HUDEP-2 (cell line): ENCODE measurements around the gene FNDC11.
A peak's percentile ranks its signal among the peaks of the same experiment; 100 is the strongest.

Experiments used
- DNase-seq, 76 experiments: peaks; one replicate each; lab custom pipeline; 2025; ENCODE audit not compliant: unreplicated experiment in 76 of 76; lab: John Stamatoyannopoulos, UW

Gene FNDC11

DNA sequence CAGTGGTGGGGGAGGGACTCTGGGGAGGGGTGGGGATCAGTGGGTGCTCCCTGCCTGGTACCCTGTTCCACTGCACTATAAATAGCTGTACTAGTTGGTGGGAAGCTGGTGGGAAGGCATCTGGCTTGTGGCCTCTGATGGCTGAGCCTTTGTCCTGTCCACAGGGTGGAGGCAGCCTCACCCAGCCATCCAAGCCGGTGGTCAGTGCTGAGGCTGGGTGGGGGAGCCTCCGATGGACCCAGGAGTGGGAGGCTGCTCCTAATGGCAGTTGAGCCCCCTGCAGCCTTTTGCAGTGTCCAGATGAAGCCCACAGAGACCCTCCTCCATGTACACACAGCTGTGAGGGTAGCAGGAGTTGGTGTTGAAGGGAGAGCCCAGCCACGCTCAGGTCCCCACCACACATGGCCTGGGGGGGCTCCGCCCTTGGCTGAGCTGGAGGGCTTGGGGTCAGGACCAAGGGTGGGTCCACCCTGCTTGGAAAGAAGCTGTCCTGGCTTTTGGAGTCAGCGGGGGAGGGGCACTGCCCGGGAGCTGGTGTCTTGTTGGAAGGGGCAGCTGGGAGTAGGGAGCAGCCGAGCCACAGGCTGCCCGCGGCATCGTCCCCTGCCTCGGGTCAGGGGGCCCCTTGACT lies 30.9 kb upstream of the FNDC11 start:
- no peak for DNase-seq

DNA sequence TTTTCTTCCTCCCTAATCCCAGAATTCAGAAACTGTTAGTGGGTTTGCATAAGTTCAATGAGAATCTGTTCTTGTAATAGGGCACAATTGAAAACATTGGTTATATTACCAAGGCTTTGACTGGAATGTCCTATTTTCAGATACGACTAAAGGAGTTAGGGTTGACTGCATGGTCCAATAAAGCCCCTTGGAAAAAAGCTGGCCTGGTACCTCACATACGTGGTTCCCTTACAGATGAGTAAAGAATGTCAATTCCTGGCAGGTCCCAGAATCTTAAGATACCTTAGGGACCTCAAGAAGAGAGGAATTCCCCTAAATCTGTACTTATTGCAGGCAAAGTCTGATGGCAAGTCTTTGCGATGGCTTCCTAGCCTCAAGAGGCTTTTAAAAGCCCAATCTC lies 28.8 kb upstream of the FNDC11 start:
- no peak for DNase-seq

DNA sequence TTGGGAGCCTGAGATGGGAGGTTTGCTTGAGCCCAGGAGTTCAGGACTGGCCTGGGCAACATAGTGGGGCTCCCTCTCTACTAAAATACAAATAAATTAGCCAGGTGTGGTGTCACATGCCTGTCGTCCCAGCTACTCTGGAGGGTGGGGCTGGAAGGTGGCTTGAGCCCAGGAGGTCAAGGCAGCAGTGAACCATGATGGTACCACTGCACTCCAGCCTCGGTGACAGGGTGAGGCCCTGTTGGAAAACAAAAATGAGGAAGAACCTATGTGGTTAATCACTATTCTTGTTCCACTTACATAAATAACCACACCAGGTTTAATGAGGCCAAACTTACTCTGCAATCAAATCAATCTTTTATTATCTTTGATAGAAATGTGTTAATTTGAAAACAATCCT lies 28.0 kb upstream of the FNDC11 start:
- no peak for DNase-seq

DNA sequence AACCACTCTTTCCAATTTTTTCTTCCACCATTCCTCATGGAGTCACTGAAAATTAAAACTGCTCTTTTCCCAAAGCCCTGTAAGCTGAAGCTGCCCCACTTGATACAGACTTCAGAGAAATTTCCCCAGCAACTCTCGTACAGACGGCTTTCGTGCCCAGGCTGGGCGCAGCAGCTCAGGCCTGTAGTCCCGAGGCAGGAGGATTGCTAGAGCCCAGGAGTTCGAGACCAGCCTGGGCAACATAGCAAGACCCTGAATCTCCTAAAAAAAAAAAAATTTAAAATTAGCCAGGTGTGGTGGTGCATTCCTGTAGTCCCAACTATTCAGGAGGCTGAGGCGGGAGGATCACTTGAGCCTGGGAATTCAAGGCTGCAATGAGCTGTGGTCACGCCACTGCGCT lies 26.8 kb upstream of the FNDC11 start:
- DNase-seq: no peak

DNA sequence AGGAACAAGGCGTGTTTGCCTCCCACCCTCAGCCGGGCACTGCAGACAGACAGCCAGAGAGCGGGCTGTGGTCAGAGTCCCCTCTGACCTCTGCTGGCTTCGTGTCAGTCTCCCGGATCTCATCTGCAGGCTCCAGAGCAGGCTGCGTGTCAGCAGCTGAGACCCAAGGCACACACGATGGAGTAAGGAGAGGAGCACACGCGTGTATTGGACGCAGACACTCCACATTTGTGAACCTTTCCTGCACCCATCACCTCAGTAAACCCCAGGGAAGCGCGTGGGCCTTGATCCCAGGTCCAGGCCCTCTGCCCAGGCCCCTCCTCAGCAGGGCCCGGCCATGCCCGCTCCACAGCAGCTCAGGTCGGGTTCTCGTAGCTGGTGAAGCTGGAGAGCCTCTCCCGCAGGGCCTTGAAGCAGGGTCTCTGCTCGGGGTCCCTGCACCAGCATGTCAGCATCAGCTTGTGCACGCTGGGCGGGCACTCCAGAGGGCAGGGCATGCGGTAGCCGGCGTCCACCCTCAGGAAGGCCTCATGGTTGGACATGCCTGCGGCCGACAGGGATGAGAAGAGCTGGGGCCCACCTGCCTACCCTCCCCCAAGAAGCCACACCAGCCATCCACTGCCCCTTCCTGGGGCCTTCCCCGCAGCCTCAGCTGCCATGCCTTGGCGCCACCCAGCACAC lies 24.6 kb upstream of the FNDC11 start:
- DNase-seq: no peak

DNA sequence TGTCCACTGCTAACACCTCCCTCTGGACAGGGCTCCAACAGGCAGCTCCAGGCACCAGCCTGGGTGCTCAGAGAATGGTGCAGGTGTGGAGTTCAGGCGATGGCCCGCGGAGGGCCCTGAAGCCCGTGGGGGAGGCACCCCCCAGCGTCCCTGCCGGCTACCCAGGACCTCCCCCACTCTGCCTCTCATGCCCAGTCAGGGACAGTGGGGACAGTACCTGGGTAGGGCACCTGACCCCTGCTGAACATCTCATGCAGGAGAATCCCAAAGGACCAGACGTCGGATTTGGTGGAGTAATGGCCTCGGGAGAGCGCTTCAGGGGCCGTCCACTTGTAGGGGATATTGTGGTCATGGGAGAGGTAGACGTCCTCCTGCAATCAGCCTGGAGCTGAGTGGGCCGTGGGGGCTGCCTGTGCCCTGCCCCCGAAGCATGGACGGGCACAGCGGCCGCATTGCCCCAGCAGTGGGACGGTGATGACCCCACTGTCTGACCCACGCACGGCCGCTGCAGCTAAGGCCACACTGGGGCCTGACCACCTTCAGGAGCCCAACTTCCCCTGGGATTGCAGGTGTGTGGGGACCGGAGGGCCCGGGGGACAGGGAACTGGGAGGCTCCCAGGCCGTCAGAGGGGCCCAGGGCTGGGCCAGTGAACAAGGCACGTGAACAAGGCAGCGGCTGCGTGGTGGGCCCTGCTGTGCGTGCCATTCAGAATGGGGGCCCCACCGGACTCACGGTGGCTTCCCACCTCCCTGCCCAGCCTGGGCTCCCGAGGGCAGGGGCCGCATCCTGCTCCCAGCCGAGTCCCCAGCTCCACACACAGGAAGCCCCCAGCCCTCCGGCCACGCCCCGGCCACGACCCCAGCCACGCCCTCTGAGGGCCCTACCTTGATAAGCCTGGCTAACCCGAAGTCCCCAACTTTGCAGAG lies 23.8 kb upstream of the FNDC11 start:
- no peak for DNase-seq

DNA sequence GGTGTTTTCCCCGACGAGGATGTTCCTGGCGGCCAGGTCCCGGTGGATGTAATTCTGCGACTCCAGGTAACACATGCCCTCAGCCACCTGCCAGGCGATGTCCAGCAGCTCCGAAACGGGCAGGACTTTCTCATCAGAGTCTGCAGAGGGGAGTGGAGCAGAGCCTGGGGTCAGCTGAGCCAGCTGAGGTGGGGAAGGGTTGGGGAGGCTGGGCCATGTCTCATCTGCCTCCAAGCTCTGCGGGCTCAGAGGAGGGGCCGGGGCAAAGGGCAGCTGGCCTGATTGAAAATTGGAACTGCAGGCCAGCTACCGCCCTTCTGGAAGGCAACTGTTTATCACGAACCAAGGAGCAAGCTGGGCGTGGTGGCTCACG lies 23.2 kb upstream of the FNDC11 start:
- no peak for DNase-seq

DNA sequence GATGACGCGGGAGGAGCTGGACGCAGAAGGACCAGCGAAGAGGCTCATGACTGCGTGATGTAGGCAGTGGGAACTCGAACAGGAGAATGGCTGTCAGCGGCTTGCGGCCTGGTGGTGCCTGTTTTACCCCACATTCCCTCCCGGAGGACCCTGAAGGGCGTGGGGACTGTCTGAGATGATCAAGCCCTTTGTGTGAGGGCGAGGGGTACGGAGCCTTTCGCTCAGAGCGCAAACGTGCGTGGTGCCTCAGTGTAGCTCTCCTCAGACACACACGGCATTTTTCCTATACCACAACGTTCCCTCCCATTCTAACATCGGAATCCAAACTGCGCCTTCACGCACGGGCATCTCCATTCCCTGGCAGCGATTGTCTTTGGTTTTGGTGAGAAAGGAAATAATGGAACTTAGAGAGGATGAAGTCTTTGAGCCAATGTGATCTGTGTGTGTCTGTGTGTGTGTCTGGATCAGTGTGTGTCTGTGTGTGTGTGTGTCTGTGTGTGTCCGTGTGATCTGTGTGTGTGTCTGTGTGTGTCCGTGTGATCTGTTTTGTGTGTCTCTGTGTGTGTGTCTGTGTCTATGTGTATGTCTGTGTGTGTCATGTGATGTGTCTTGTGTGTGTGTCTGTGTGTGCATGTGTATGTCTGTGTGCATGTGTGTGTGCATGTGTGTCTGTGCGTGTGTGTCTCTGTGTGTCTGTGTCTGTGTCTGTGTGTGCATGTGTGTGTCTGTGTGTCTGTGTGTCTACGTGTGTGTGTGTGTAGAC lies 22.1 kb upstream of the FNDC11 start:
- no peak for DNase-seq

DNA sequence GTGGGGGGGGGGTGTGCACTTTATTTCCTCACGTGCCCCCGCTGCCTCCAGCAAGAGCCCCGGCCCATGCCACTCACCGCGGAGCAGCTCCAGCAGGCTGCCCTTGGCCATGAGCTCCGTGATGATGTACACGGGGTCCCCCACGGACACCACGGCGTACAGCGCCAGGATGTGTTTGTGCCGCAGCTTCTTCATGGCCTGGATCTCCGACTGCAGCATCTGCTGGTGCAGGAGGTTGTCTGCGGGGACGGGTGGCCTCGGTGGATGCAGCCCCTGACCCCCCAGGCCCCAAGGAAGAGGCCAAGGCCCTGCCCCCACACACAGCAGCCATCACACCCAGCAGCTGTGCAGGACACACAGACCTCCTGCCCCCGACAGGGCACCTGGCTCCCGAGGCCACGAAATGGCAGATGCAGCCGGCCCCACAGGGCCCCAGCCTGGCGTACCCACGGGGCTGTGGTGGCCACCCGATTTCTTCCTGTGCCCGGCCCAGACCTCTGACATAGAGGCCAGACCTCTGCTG lies 21.4 kb upstream of the FNDC11 start:
- DNase-seq: no peak

DNA sequence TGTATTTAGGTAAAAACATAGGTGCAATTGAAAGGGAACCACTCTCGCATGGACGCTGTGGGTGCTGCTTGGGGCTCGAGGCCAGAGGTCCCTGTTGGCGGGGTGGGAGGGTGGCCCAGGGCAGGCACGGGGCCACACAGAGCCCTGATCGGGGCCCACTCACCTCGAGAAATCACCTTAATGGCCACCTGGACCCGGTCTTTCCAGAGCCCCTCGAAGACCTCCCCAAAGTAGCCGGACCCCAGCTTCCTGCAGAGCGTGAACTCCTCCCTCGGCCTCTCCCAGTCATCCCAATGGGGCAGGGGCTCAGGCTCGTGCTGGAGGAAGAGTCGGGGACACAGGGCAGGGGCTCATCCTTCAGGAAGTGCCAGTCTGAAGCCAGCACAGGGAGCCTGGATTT lies 20.6 kb upstream of the FNDC11 start:
- no peak for DNase-seq

DNA sequence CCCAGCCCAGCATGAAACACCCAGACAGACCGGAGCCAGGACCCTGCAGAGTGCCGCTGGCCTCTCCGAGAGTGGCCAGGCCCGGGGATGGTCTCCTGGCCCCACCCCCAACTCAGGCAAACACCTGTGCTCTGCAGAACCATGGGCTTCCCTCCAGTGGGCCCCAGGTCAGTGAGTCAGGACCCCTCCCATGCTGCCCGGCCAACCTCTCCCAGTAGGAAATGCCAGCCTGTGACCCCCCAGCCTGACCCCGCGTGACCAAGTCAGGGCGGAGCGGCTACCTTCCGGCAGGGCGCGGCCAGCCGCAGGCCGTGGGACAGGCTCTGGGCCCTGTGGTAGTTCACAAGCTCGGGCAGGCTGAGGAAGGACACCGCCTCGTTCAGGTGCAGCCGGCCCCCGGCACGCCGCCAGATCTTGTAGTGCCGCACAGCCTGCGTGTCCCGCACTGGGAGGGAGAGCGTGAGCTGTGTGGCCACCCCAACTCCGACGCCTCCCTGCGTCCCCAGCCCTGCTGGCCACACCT lies 20.0 kb upstream of the FNDC11 start:
- DNase-seq: no peak

DNA sequence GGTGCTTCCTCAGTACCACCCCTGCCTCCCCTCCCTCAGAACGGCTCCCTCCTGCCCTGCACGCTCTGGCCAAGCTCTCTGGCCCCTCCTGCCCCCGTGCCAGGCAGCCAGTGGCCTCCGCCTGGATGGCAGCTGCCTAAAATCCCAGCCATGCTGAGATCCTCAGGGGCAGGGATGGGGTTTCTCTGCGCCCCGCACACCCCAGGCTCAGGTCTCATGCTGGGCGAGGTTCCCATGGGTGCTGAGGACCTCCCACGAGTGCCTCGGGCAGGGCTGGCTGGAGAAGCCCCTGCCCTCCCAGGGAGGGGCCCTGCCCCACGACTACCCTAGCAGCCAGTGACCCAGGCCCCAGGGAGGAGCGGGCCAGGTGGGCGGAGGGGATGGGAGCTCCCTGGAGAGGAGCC lies 19.5 kb upstream of the FNDC11 start:
- DNase-seq: no peak

DNA sequence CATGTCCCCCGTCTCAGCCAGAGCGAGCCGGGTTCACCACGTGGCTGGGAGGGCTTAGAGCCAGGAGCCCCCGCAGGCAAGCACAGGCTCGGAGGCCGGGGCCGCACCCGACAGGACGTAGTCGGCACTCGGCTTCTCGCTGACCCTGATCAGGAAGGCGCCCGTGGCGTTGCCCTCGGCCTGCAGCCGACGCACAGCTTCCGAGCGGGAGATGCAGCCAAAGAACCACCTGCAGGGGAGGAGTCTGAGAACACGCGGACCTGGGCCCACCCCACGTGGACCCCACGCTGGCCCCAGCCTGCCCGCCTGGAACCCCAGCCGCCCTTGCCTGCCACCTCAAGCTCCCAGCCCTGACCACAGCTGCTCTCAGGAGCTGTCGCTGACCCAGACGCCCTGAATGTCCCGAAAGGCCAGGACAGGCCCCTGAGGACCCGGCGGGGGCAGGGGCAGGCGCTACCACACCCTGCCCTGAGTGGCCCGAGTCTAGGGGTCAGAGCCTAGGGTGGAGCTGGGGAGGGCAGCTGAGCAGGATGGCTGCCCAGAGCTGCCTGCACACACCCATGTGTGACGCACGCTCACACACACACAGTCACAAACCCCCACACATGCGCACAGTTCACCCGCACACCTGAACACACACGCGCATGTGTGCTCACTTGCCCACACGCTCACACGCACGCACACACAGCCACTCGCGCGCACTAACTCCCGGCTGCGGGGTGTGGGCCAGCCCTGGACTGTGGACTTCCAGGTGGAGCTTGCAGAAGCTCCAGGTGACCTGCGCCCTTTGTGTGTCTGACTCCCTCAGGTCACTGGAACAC lies 18.9 kb upstream of the FNDC11 start:
- DNase-seq: no peak

DNA sequence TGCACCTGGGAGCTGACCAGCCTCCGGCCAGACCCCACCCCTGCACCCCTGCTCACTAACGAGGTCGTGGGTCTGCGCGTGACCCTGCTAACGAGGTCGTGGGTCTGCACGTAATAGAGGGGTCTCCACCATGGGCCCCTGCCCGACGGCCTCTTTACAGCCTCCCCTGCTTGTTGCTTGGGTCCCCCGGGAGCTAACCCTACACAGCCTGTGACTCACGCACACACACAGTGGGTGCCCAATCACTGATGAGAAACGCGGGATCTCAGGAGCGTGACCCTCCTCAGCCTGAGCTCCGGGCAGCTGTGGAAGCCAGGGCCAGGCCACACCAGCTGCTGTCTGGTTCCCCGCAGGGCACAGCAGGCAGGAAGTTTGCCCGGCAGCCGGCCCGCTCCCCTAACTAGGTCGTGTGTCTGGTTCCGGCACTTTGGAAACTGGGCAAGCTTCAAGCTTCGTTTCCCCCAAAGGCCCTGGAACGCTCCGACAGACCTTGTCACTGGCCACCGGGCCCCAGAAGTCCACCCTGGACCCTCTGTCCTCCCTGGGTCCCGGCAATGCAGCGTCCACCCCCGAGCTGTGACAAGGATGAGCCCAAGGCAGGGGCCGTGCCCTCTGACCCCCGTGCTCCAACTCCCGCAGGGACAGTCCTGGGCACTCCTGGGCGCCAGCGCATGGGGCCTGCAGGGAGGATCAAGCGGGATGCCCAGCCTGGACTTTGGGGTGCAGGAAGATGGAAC lies 17.6 kb upstream of the FNDC11 start:
- DNase-seq: no peak

DNA sequence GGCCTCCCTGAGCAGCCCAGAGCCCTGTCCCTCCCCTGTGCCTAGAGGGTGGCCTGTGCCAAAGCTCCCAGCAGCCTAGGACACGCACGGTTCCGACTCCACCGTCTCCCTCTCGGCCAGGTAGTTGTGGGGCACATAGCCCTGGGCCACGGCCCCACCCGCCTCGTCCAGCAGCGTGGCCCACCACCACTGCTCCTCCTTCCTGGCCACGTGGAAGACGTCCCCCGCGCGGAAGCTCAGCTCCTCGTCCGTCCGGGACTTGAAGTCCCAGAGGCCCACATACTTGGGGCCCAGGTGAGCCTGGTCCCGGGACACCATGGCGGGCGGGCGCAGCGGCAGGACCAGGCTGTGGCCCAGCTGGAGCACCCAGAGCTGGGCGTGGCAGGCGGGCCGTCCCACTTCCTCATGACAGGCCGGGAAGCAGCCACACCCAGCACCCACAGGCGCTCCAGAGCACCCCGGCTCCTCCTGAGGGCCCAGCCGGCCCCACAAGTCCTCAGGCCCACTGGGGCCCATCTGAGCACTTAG lies 16.9 kb upstream of the FNDC11 start, which contains the start of gene PTK6:
Gene PTK6 (minus strand): TSS at position 380 of the 528 bp plus-strand sequence. CDS start 62 bp downstream, at position 318.
- peak in 29 of 76 experiments; percentile 8 to 61 (median 36) for DNase-seq

DNA sequence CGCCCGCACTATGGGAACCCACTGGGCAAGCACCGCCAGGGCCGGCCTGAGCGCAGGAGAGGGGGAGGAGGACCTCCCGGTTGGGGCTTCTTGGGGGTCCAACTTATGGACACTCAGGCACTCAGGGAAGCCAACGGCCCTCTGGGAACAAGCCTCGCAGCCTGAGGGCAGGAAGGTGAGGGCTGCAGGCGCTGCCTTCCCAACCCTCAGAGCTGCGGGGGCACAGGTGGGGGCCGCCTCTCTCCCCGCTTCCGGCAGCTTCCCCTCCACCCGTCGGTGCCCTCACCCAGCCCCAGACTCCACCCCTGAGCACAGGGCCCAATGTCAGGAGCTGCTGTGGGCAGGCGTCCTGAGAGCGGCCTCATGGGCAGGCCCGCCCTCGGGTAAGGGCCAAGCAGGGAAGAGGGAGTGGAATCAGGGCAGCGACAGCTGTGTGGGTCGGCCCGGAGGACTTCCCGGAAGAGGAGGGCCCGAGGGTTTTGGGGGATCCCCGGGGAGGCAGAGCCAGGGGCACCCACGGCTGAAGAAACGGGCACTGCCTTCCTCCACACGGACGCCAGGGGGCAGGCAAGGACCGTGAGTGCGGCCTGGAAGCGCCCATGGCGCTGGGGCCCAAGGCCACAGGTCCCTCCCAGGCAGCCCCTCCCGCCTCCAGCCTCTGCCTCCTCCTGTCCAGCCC lies 16.3 kb upstream of the FNDC11 start:
- peak in 75 of 76 experiments; percentile 17 to 97 (median 90) for DNase-seq

DNA sequence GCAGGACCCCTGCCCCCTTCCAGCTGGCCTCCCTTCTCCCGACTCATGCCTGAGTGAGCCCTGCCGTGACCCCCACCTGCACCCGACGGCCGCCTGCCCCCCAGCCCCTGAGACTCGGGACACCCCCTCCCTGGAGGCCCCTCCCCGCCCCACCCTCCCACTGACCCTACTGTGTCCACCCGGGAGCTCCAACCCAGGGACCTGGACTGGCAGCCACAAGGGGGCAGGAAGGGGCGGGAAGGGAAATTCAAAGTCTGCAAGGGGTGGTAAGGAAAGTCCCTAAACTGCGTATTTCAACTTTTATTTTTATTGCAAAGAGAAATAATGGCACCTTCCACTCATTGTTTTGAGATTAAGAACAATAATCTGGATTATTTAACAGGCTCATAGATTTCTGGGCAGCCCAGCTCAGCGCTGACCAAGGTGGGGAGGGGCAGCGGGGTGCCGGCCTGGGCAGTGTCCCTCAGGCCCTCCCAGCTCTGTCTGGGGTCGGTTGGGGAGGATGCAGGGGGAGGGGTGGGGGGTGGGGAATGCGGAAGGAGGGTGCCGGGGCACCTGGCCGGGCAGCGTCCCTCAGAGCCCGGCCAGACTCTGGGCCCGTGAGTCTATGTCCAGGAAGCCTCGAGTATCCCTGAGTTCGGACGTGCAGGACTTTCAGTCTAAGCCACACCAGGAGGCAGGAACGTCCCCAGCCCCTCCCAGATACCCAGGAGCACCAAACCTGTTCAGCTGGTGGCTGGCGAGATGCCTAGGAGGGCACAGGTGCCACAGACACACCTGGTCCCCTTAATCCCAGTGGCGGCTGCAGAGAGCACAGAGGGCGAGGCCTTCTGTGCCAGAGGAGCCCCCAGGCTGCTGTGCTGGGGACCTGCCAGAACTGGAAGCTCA lies 15.5 kb upstream of the FNDC11 start:
- DNase-seq: peak in 2 of 76 experiments; percentile 37 to 44
